ENCODE measurements around the gene RNF213.

DNA sequence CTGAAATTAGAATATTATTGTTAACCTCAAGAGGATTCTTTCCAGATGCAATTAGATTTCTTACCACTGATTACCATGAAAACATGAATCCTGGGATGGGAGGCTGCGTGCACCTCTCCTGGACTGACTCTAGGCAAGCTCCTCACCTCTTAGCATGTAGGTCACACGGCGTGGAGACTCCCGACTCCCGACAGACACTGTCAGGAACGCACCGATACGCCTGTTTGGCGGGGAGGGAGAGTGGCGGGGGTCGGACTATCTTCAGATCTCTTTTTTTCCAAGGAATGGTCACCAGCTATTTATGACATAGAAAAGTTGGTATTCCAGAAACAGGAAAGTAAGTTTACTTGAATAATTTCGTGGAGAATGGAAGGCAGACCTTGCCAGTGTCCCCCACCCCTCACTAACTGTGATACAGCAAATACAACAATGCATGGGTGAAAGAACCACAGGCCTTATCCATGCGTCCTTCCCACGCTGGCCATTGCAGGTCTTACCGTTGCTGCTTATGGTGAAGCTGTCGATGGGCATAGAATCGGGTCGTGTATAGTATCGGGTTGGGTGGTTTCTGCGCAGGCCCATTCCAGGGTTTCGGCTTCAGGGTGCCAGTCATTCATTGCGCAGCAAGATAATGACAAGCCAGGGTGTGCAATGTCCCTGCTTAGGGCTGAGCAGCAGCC lies 91.7 kb downstream of the RNF213 start:
- TF ChIP-seq, protein P1, sequence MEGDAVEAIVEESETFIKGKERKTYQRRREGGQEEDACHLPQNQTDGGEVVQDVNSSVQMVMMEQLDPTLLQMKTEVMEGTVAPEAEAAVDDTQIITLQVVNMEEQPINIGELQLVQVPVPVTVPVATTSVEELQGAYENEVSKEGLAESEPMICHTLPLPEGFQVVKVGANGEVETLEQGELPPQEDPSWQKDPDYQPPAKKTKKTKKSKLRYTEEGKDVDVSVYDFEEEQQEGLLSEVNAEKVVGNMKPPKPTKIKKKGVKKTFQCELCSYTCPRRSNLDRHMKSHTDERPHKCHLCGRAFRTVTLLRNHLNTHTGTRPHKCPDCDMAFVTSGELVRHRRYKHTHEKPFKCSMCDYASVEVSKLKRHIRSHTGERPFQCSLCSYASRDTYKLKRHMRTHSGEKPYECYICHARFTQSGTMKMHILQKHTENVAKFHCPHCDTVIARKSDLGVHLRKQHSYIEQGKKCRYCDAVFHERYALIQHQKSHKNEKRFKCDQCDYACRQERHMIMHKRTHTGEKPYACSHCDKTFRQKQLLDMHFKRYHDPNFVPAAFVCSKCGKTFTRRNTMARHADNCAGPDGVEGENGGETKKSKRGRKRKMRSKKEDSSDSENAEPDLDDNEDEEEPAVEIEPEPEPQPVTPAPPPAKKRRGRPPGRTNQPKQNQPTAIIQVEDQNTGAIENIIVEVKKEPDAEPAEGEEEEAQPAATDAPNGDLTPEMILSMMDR (IDR thresholded peaks at IDR 0.05; ENCODE audit: low read depth, low read length): no peak
- no peak for TF ChIP-seq EZH2phosphoT487 (IDR thresholded peaks at IDR 0.05; ENCODE audit: low read depth)

Measured in OCI-LY3 (cell line).